Activated gamma-delta T cell treated with anti-CD3 and anti-CD28 coated beads, Interleukin-2, amount 50 U/mL, for 16 hours (primary cell): Measurements from ENCODE around the gene ANKRD23.
"Not testable (repeated sequence)": the region's sequence is repeated elsewhere in the genome, so short reads cannot be mapped to it uniquely, and the experiment has no call there.

Experiments used
- DNase-seq: peaks from one replicate; pipeline ENCODE4 v3.0.0-alpha.2; 2020; ENCODE audit warnings: low read depth

ANKRD23 gene

DNA sequence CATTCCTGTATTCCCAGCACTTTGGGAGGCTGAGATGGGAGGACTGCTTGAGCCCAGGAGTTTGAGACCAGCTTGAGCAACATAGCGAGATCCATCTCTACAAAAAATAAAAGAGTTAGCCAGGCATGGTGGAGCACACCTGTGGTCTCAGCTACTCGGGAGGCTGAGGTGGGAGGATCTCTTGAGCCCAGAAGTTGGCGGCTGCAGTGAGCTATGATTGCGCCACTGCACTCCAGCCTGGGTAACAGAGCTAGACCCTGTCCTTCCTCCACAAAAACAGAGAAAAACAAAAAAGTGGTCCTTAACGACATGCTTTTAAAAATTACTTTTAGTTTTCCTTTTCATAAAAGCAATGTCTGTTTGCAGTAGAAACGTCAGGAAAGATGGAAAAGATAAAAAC is 47.3 kb downstream of the ANKRD23 start:
- not testable (repeated sequence) for DNase-seq

DNA sequence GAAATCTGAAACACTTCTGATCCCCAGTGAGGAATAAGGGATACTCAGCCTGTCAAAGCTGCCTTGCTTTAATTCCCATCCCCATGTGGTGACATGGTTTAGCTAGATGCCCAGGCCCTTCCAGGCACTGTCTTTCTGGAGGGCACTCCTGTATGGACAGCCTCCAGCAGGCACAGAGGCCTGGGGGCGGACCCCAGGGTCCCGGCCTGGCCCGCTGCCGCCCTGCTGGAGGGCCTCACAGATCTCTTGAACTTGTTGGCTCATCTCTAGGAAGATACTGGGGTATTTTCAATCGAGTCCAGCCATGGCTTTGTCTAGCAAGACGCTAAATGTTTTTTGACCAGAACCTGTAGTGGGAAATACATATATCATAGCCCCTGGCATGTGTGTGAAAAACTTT is 48.7 kb downstream of the ANKRD23 start:
- DNase-seq = no peak

DNA sequence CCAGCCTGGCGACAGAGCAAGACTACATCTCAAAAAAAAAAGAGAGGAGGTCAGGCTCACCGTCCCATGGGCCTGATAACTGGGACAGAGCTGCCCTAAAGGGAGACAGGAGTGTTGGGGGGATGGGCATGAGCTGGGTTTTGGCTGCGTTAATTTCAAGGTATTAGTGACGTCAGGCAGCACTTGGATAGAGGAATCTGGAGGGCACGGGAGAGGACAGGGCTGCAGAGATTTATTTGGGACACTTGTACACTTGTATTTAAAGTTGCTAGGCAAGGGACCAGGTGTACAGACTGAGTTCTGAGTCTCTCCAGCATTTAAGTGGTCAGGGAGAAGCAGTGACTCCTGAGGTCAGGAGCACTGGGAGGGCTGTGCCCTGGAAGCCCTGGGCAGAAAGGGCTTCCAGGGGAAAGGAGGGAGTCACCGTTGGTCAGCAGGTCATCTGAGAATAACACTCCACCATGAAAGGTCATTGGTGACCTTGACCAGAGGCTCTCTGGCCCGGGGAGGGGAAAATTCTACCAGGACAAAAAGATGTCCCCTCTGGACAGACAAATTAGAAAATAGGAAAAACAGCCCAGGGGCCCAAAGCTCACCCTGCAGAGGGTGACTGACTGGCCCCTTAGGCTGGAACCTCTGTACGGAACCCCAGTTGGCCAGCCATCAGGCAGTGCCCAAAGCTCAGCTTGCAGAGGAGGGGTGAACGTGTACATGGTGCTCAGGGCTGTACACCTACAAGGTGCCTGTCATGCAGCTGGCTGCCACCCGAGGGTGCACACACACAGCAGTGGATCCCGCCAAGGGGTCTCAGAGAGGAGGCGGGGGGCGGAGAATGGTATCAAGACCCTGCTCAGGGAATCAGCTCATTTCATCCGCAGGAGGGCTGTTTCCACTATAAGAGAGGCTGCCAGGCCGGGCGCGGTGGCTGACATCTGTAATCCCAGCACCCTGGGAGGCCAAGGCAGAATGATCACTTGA is 50.8 kb downstream of the ANKRD23 start:
- no peak for DNase-seq

DNA sequence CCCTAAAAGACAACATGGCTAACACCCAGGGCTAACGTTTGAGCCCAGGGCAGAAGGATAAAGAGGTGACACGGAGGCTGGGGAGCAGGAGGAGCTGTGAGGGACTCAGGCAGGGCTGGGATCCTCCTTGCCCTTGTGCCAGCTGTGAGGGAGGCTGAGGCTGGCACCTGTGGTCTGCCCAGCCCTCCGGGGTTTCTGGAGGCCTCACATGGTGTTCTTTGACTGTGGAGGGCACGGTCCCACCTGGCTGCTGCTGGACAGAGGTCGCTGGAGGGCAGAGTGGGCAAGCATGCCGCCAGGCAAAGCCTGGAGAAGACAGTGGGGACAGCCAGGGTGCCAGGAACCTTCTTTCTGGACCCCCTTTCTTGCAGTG is 54.6 kb downstream of the ANKRD23 start:
- DNase-seq = no peak

DNA sequence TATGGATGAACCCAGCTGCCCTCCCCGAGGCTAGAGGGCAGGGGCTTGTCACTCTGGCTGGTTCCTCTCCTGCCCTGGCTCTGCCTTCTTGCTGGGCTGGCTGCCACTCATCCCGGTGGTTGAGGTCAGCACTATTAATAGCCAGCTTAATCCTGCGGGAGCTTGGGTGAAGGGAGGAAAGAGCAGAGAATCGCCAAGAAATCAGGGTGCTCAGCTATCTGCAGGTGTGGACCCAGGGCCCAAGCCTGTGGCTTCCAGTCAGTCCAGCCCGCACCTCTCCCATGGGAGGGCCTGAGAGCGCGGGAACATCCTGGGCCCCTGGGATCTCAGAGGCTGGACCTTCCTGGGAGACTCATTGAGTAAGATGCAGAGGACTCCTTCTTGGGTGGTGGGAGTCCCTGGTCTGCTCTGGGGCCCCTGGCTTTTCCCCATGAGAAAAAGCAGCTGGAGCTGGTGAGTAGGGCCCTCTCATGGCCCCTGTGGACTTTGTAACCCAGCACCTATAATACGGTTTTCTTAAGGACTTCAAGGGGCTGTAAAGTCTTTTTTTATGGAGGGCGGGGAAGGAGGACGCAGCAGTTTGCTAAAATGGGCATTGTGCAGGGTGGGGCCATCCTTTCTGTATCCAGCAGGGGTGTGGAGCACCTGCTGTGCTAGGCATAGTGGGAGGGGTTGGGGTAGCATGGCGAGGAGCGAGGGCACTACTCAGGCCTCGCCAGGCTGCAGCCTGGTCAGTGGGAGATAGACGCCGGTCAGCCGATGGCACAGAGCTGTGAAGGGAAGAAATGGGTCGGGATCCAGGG is 55.2 kb downstream of the ANKRD23 start:
- no peak for DNase-seq
